Peyer's patch (tissue), 4 donors: Measurements from ENCODE around the gene OPCML. TPM values are rescaled to one million over a fixed set of nuclear protein-coding genes. Genes with fewer than 3 reads are reported as not detected.

Experiments used
- DNase-seq, 3 donors: peaks; one replicate each; pipeline ENCODE4 v3.0.0-alpha.2; 2017 to 2019
- H3K27ac ChIP-seq, 4 donors: fragments of 200-600 bp; sonication (generic); one replicate each; pipeline ENCODE4 v1.5.1; 2016 to 2019
- H3K27me3 ChIP-seq, 2 donors: fragments of 200-600 bp; sonication (generic); one replicate each; pipeline ENCODE4 v1.5.1; 2019
- H3K36me3 ChIP-seq, 3 donors: fragments of 200-600 bp; sonication (generic); one replicate each; pipeline ENCODE4 v1.5.1; 2016 to 2019
- H3K4me1 ChIP-seq, 4 donors: fragments of 200-600 bp; sonication (generic); one replicate each; pipeline ENCODE4 v1.5.1; 2016 to 2019
- H3K4me3 ChIP-seq, 4 donors: fragments of 200-600 bp; sonication (generic); 1 replicate in 3 of 4; 2 replicates in 1 of 4; pipeline ENCODE4 v1.5.1; 2016 to 2019; ENCODE audit warnings: mild to moderate bottlenecking in 1 of 4
- H3K9me3 ChIP-seq, 4 donors: fragments of 200-600 bp; sonication (generic); one replicate each; pipeline ENCODE4 v1.5.1; 2016 to 2019; ENCODE audit warnings: mild to moderate bottlenecking in 1 of 4
- CTCF ChIP-seq, 6 experiments: fragments of 450-650 bp in 4 of 6; fragments of 200-600 bp in 2 of 6; sonication (generic) in 1 of 6; IDR thresholded peaks; one replicate each; pipeline ENCODE4 v1.5.1; 2017 to 2019; ENCODE audit warnings: antibody characterized with exemption in 6 of 6, mild to moderate bottlenecking in 3 of 6, moderate library complexity in 1 of 6
- POLR2A ChIP-seq, 2 donors: fragments of 450-650 bp; IDR thresholded peaks; one replicate each; pipeline ENCODE4 v1.5.1; 2017; ENCODE audit warnings: antibody characterized with exemption in 2 of 2, mild to moderate bottlenecking in 2 of 2, moderate library complexity in 2 of 2
- total RNA-seq, 4 donors: library from RNA; depleted of rRNA; stranded (reverse); fragments of >200 nt; gene quantifications; one replicate each; pipeline ENCODE4 v1.1.0, GENCODE V29; 2016

The OPCML gene
- total RNA-seq, 4 donors from 2014 or later: not detected

GRCh38 chr11:132626446-132626845 lies 905.9 kb downstream of the OPCML start:
- H3K4me1 ChIP-seq: no peaks in the 10 kb centered on the region
- TF ChIP-seq POLR2A (IDR thresholded peaks at IDR 0.05) (no peak), CTCF (IDR thresholded peaks at IDR 0.05) (no peak)
- no peaks in the 10 kb centered on the region for H3K27me3 ChIP-seq
- no peak for DNase-seq
- H3K4me3 ChIP-seq: no peak overlapping the region
- H3K9me3 ChIP-seq: no peaks in the 10 kb centered on the region
- no peak overlapping the region for H3K27ac ChIP-seq
- no peaks in the 10 kb centered on the region for H3K36me3 ChIP-seq

DNA sequence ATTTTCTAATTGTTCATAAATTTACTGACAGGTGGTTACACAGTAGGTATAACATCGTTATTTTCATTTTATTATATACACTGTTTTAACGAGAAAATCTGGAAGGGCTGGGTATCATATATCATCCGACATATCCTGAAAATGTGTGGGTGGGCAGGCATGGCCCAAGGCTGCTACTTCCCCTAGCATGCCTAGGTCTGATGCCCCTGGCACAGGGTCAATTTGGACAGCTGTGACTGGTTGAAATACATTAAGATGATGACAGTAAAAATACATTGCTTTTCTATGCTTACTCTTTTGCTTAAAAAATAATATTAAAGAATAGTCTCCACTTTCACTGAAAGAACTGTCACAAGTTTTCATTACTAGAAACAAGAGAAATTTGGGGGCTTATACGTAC lies 908.8 kb downstream of the OPCML start:
- Histone ChIP-seq H3K27me3 (no peaks in the 10 kb centered on the region), H3K36me3 (no peaks in the 10 kb centered on the region), H3K9me3 (no peaks in the 10 kb centered on the region), H3K27ac (no peak overlapping the region), H3K4me1 (no peaks in the 10 kb centered on the region), H3K4me3 (no peak overlapping the region)
- no peak for DNase-seq
- TF ChIP-seq CTCF (IDR thresholded peaks at IDR 0.05) (no peak), POLR2A (IDR thresholded peaks at IDR 0.05) (no peak)

GRCh38 chr11:132621976-132622580 lies 910.2 kb downstream of the OPCML start:
- H3K27me3 ChIP-seq: no peaks in the 10 kb centered on the region
- no peaks in the 10 kb centered on the region for H3K9me3 ChIP-seq
- no peak overlapping the region for H3K27ac ChIP-seq
- no peaks in the 10 kb centered on the region for H3K4me1 ChIP-seq
- H3K4me3 ChIP-seq: no peak overlapping the region
- H3K36me3 ChIP-seq: no peaks in the 10 kb centered on the region
- TF ChIP-seq CTCF (IDR thresholded peaks at IDR 0.05) (no peak), POLR2A (IDR thresholded peaks at IDR 0.05) (no peak)
- no peak for DNase-seq

- no peaks in the 10 kb centered on the region for H3K36me3 ChIP-seq
- no peaks in the 10 kb centered on the region for H3K27me3 ChIP-seq
- H3K4me3 ChIP-seq: no peak overlapping the region
- H3K9me3 ChIP-seq: no peaks in the 10 kb centered on the region
- H3K27ac ChIP-seq: no peak overlapping the region
- no peaks in the 10 kb centered on the region for H3K4me1 ChIP-seq
- TF ChIP-seq POLR2A (IDR thresholded peaks at IDR 0.05) (no peak), CTCF (IDR thresholded peaks at IDR 0.05) (no peak)
- DNase-seq: no peak
These were observed 911.9 kb downstream of the OPCML start for GRCh38 chr11:132620423-132620822.

DNA sequence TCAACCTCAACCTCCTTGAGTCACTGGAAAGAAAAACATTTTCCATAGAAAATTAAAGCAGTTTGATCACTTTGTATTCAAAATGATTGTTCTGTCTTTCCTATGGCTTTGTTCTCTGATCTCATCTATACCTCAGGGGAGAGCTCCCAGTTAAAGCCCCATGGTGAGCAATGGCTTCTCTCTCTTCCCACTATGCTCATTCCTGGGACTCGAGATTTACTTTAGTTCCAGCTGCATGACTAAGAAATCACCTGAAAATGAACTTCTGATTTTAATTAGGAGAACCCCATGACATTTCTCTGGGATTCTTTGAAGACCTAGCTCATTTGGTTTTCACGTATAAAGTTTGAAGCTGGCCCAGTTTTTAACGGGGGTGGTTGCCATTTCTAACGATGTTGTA lies 921.5 kb downstream of the OPCML start:
- Histone ChIP-seq H3K36me3 (no peaks in the 10 kb centered on the region), H3K9me3 (no peaks in the 10 kb centered on the region), H3K27me3 (no peaks in the 10 kb centered on the region), H3K4me3 (no peak overlapping the region), H3K4me1 (no peaks in the 10 kb centered on the region), H3K27ac (no peak overlapping the region)
- no peak for DNase-seq
- TF ChIP-seq POLR2A (IDR thresholded peaks at IDR 0.05) (no peak), CTCF (IDR thresholded peaks at IDR 0.05) (no peak)

- no peak for DNase-seq
- TF ChIP-seq CTCF (IDR thresholded peaks at IDR 0.05) (no peak), POLR2A (IDR thresholded peaks at IDR 0.05) (no peak)
- no peaks in the 10 kb centered on the region for H3K4me1 ChIP-seq
- H3K36me3 ChIP-seq: no peaks in the 10 kb centered on the region
- H3K9me3 ChIP-seq: no peaks in the 10 kb centered on the region
- H3K27me3 ChIP-seq: no peaks in the 10 kb centered on the region
- H3K27ac ChIP-seq: no peak overlapping the region
- no peak overlapping the region for H3K4me3 ChIP-seq
These were observed 922.1 kb downstream of the OPCML start for GRCh38 chr11:132610216-132610615.
